Stimulated activated CD4-positive, alpha-beta T cell treated with anti-CD3 and anti-CD28 coated beads, Interleukin-1b, Interleukin-23, amount 100 ng/mL, for 48 hours (primary cell): ENCODE data around the gene TEDC1.
A peak's percentile ranks its signal among the peaks of the same experiment; 100 is the strongest.

ENCODE experiments used
- DNase-seq: peaks from one replicate; pipeline ENCODE4 v3.0.0-alpha.2; 2020

TEDC1 gene

GRCh38 chr14:105497671-105498429, 6.8 kb downstream of the TEDC1 start:
- no peak for DNase-seq

- no peak for DNase-seq
These were observed 7.6 kb downstream of the TEDC1 start for GRCh38 chr14:105498430-105499255.

- no peak for DNase-seq
These were observed 8.4 kb downstream of the TEDC1 start for GRCh38 chr14:105499256-105500035.

- no peak for DNase-seq
These were observed 9.1 kb downstream of the TEDC1 start for GRCh38 chr14:105500036-105500725.

- DNase-seq, result no peak
These were observed 9.7 kb downstream of the TEDC1 start for GRCh38 chr14:105500726-105501101.

- no peak for DNase-seq
These were observed 10.7 kb downstream of the TEDC1 start for GRCh38 chr14:105501504-105502291.

- no peak for DNase-seq
These were observed 11.6 kb downstream of the TEDC1 start for GRCh38 chr14:105502446-105503295.

- no peak for DNase-seq
These were observed 12.2 kb downstream of the TEDC1 start for GRCh38 chr14:105503296-105503640.

GRCh38 chr14:105503935-105504692, 13.1 kb downstream of the TEDC1 start:
- DNase-seq, result no peak

- DNase-seq, result no peak
These were observed 14.1 kb downstream of the TEDC1 start for GRCh38 chr14:105505101-105505500.

- no peak for DNase-seq
These were observed 16.2 kb downstream of the TEDC1 start for GRCh38 chr14:105507247-105507646.

- DNase-seq, result no peak
These were observed 17.0 kb downstream of the TEDC1 start for GRCh38 chr14:105508069-105508468.

GRCh38 chr14:105508601-105509000, 17.6 kb downstream of the TEDC1 start:
- no peak for DNase-seq

GRCh38 chr14:105517096-105517495, 26.1 kb downstream of the TEDC1 start:
- no peak for DNase-seq

- no peak for DNase-seq
These were observed 29.1 kb downstream of the TEDC1 start for GRCh38 chr14:105519946-105520698.

GRCh38 chr14:105525326-105525725, 34.3 kb downstream of the TEDC1 start:
- DNase-seq, result no peak

- peak; percentile 25 for DNase-seq
These were observed 35.1 kb downstream of the TEDC1 start, which contains the start of gene TMEM121 for GRCh38 chr14:105525861-105526775. TMEM121 (plus strand) TSS chr14:105526583; CDS start chr14:105528835, 2,252 bp downstream.

- DNase-seq, result no peak
These were observed 35.8 kb downstream of the TEDC1 start for GRCh38 chr14:105526776-105527380.
